ENCODE data around the gene SAMD3.

Gene SAMD3

GRCh38 chr6:130147111-130147510, 75.6 kb downstream of the SAMD3 start:
- Histone ChIP-seq H3K27me3 (ENCODE audit: low read length) (no peaks in the 10 kb centered on the region), H3K9ac (ENCODE audit: low read length) (no peak overlapping the region), H2AFZ (ENCODE audit: low read depth, low read length, severe bottlenecking) (no peak overlapping the region), H3K9me2 (replicated peaks; ENCODE audit: insufficient read depth, low read length) (no peaks in the 10 kb centered on the region), H3K4me3 (ENCODE audit: insufficient read depth, low read length, poor library complexity, severe bottlenecking) (no peak overlapping the region), H3K4me2 (ENCODE audit: low read depth, low read length, poor library complexity, severe bottlenecking) (no peak overlapping the region), H3F3A (ENCODE audit: insufficient read depth) (no peaks in the 10 kb centered on the region), H3K36me3 (ENCODE audit: low read length) (no peaks in the 10 kb centered on the region), H3K9me3 (ENCODE audit: insufficient read depth, low read length) (no peaks in the 10 kb centered on the region), H3K27ac (ENCODE audit: low read depth, low read length) (no peak overlapping the region), H4K20me1 (ENCODE audit: low read depth, low read length) (no peaks in the 10 kb centered on the region), H3K79me2 (ENCODE audit: insufficient read depth, low read length) (no peaks in the 10 kb centered on the region)
- TF ChIP-seq CTCF (IDR thresholded peaks at IDR 0.05; ENCODE audit: insufficient read depth, low read length, poor library complexity, severe bottlenecking) = no peak
- no peak for TF ChIP-seq EZH2phosphoT487 (conservative IDR thresholded peaks at IDR 0.05; ENCODE audit: low read length)

- Histone ChIP-seq H3K79me2 (ENCODE audit: insufficient read depth, low read length) (no peaks in the 10 kb centered on the region), H3K4me2 (ENCODE audit: low read depth, low read length, poor library complexity, severe bottlenecking) (no peak overlapping the region), H3K9me2 (replicated peaks; ENCODE audit: insufficient read depth, low read length) (no peaks in the 10 kb centered on the region), H2AFZ (ENCODE audit: low read depth, low read length, severe bottlenecking) (no peak overlapping the region), H3K4me3 (ENCODE audit: insufficient read depth, low read length, poor library complexity, severe bottlenecking) (no peak overlapping the region), H3K36me3 (ENCODE audit: low read length) (no peaks in the 10 kb centered on the region), H3K9ac (ENCODE audit: low read length) (no peak overlapping the region), H3K9me3 (ENCODE audit: insufficient read depth, low read length) (no peaks in the 10 kb centered on the region), H3K27ac (ENCODE audit: low read depth, low read length) (no peak overlapping the region), H3K27me3 (ENCODE audit: low read length) (no peaks in the 10 kb centered on the region), H4K20me1 (ENCODE audit: low read depth, low read length) (no peaks in the 10 kb centered on the region), H3F3A (ENCODE audit: insufficient read depth) (no peaks in the 10 kb centered on the region)
- TF ChIP-seq EZH2phosphoT487 (conservative IDR thresholded peaks at IDR 0.05; ENCODE audit: low read length) = no peak
These were observed 79.0 kb downstream of the SAMD3 start for GRCh38 chr6:130143709-130144108.

GRCh38 chr6:130140084-130140483, 82.7 kb downstream of the SAMD3 start:
- Histone ChIP-seq H3F3A (ENCODE audit: insufficient read depth) (no peaks in the 10 kb centered on the region), H3K9me2 (replicated peaks; ENCODE audit: insufficient read depth, low read length) (no peaks in the 10 kb centered on the region), H3K79me2 (ENCODE audit: insufficient read depth, low read length) (no peaks in the 10 kb centered on the region), H3K36me3 (ENCODE audit: low read length) (no peaks in the 10 kb centered on the region), H2AFZ (ENCODE audit: low read depth, low read length, severe bottlenecking) (no peak overlapping the region), H4K20me1 (ENCODE audit: low read depth, low read length) (no peaks in the 10 kb centered on the region), H3K27ac (ENCODE audit: low read depth, low read length) (no peak overlapping the region), H3K27me3 (ENCODE audit: low read length) (no peaks in the 10 kb centered on the region), H3K4me3 (ENCODE audit: insufficient read depth, low read length, poor library complexity, severe bottlenecking) (no peak overlapping the region), H3K9me3 (ENCODE audit: insufficient read depth, low read length) (no peaks in the 10 kb centered on the region), H3K4me2 (ENCODE audit: low read depth, low read length, poor library complexity, severe bottlenecking) (no peak overlapping the region), H3K9ac (ENCODE audit: low read length) (no peak overlapping the region)
- TF ChIP-seq CTCF (IDR thresholded peaks at IDR 0.05; ENCODE audit: insufficient read depth, low read length, poor library complexity, severe bottlenecking) = no peak
- TF ChIP-seq EZH2phosphoT487 (conservative IDR thresholded peaks at IDR 0.05; ENCODE audit: low read length) = no peak

DNA sequence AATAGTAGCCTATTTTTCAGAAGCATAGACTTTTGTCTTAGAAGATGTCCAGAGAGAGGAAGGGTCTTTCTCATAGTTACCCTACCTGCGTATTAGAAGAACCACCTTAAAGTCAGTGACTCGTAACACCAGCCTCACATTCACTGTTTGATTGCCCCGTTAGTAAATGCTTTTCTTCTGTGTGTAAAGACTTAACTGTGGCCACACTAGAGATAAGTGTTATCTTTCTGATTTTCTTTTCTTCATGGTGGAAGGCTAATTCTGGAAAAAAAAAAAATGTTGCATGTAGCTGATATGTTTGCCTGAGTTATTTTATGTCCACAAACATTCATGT, 83.9 kb downstream of the SAMD3 start:
- Histone ChIP-seq H3K4me2 (ENCODE audit: low read depth, low read length, poor library complexity, severe bottlenecking) (no peak overlapping the region), H3K36me3 (ENCODE audit: low read length) (no peaks in the 10 kb centered on the region), H3K27me3 (ENCODE audit: low read length) (no peaks in the 10 kb centered on the region), H3K27ac (ENCODE audit: low read depth, low read length) (no peak overlapping the region), H3K79me2 (ENCODE audit: insufficient read depth, low read length) (no peaks in the 10 kb centered on the region), H2AFZ (ENCODE audit: low read depth, low read length, severe bottlenecking) (no peak overlapping the region), H3K9ac (ENCODE audit: low read length) (no peak overlapping the region), H4K20me1 (ENCODE audit: low read depth, low read length) (no peaks in the 10 kb centered on the region), H3F3A (ENCODE audit: insufficient read depth) (no peaks in the 10 kb centered on the region), H3K4me3 (ENCODE audit: insufficient read depth, low read length, poor library complexity, severe bottlenecking) (no peak overlapping the region), H3K9me3 (ENCODE audit: insufficient read depth, low read length) (no peaks in the 10 kb centered on the region), H3K9me2 (replicated peaks; ENCODE audit: insufficient read depth, low read length) (no peaks in the 10 kb centered on the region)
- no peak for TF ChIP-seq CTCF (IDR thresholded peaks at IDR 0.05; ENCODE audit: insufficient read depth, low read length, poor library complexity, severe bottlenecking)

Data from SU-DHL-6 (cell line).